HG03280 (cell line): ENCODE data around the gene SIPA1L3.

Source experiments
- ATAC-seq: cut with Tn5 transposase; IDR thresholded peaks from one replicate; pipeline ENCODE4 v1.9.1; 2021; ENCODE audit warnings: mild to moderate bottlenecking, moderate library complexity; ENCODE audit not compliant: unreplicated experiment

Gene SIPA1L3

DNA sequence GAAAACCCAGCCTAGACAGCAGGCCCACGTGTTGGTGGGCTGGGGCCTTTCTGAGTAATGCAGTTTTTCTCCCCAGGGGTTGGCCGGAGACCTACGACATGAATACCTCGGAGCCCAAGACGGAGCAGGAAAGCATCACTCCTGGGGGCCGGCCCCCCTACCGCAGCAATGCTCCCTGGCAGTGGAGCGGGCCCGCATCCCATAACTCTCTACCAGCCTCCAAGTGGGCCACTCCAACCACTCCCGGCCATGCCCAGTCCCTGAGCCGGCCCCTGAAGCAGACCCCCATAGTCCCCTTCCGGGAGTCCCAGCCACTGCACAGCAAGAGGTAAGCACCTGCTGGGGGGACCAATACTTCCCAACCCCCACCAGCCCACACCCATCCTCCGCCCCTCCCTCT, 234.1 kb downstream of the SIPA1L3 start:
- ATAC-seq: no peak

DNA sequence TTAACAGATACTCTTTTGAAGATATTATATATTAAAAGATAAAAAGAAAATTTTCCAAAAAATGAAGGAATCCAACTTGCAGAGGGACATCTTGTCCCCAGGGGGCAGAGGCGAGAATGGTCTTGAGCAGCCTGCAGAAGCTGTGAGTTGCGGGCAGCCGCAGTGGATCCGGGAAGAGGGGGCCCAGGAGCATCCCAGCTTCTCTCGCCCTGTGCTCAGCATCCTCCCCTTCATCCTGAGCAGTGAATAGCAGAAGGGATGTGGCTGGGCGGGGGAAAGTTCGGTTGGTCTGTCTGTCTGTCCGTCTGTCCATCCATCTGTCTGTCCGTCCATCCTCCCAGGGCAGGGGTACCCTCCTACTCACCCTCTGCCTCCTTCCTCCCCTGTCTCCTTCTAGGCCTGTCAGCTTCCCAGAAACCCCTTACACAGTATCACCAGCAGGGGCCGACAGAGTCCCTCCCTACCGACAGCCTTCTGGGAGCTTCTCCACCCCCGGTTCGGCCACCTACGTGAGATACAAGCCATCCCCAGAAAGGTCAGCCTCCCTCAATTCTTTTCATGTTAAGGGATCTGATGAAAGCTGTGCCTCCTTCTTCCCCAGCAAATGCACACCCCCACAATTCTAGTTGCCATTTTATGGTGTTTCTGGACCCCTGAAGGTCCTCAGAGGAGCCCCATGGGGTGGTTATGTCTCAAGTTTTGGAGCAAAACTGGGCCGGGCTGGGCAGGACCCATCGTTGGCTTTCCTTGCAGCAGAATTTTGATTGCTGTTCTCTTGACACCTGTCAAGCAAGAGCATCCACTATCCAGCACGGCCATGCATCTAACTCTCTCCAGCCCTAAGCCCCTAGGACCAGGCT, 235.4 kb downstream of the SIPA1L3 start:
- ATAC-seq: no peak

DNA sequence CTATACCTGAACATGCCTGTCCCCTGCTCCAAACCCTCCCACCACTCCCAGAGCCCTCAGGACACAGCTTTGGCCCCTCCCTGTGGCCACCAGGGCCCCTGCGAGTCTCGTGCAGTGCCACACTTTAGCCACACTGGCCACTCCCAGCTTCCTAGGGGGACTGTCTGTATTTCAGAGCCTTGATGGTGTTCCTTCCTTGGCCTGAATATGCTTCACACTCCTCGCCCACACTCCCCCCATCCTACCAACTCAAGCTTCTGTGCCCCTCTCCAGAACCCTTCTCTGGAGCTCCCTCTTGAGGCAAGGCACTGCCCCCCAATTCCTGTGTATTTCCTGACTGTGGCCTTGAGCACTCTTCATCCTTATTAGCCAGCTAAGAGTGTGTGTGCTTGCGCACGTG, 236.8 kb downstream of the SIPA1L3 start:
- no peak for ATAC-seq

DNA sequence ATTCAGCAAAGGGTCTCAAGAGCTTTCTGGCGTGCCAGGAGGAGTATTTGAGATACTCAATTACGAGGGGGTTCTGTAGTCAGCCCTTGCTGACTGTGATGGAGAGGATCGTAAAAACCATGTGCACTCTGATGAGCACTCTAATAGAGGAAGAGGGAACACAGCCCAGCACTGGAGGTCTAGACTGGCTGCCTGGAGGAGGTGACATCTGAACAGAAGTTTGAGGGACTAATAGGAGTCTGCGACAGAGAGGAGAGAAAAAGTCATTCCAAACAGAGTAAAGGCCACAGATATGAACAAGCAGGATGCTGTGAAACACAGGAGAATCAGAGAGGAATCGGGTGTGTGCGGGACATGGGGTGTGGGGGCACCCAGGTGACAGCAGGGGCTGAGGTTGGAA, 237.7 kb downstream of the SIPA1L3 start:
- ATAC-seq: no peak

DNA sequence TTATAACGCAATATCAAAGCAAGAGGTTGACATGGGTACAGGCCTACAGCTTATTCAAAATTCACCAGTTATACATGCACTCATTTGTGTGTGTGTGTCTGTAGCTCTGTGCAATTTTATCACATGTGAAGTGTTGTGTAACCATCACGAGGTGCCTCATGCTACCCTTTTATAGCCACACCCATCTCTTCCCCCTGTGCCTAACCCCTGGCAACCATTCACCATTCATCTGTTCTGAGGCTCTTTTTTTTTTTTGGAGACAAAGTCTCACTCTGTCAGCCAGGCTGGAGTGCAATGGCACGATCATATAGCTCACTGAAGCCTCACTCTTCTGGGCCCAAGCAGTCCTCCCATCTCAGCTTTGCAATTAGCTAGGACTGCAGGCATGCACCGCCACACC, 238.6 kb downstream of the SIPA1L3 start:
- no peak for ATAC-seq

DNA sequence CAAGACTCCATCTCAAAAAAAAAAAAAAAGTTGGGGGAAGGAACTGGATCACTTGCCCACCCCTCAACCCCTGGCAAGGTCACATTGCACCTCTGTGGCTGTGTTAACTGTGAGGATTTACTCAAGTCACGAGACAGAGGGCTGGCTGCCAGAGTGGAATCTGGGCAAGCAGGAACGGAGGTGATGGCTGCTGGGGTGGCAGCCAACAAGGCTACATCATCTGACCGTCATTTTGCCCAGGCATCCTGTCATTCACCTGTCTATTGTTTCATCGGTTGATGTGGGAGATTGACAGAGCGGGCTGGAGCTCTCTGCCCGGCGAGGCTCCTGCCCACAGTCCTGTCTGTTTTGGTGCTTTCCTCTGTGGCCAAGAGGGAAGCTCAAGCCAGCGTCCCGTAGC, 241.3 kb downstream of the SIPA1L3 start:
- no peak for ATAC-seq

DNA sequence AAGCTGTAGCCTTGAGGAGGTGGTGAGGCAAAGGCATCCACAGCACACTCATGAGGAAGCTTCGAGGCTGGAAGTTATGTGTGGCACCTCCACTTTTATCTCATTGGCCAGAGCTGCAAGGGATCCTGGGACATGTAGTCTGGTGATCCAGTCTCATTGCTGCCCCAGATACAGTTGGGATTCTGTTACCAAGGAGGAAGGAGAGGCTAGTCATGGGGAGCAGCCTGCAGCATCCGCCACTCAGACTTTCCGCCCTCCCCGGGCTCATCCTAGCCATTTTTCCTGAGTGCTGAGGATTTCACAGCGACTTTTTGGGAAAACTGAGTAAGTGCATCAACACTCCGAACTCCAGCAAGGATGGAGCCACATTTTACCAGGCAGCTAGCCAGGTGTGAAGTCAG, 242.7 kb downstream of the SIPA1L3 start:
- no peak for ATAC-seq

DNA sequence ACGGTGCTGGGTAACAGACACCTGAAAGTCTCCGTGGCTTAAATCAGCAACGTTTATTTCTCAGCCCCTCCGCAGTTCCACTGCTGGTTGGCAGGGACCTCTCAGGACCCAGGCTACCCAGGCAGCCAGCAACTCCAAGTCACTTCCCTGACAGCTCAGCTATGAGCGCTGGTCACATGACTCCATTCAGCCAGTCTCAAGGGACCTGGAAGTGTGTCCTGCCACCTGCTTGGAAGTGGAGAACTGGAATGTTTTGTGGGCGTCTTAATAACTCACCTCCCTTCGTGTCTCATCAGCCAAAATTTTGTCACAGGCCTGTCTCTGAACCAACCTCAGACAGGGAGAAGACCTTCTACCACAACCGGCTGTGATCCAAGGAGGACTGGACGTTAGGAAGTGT, 244.2 kb downstream of the SIPA1L3 start:
- no peak for ATAC-seq

DNA sequence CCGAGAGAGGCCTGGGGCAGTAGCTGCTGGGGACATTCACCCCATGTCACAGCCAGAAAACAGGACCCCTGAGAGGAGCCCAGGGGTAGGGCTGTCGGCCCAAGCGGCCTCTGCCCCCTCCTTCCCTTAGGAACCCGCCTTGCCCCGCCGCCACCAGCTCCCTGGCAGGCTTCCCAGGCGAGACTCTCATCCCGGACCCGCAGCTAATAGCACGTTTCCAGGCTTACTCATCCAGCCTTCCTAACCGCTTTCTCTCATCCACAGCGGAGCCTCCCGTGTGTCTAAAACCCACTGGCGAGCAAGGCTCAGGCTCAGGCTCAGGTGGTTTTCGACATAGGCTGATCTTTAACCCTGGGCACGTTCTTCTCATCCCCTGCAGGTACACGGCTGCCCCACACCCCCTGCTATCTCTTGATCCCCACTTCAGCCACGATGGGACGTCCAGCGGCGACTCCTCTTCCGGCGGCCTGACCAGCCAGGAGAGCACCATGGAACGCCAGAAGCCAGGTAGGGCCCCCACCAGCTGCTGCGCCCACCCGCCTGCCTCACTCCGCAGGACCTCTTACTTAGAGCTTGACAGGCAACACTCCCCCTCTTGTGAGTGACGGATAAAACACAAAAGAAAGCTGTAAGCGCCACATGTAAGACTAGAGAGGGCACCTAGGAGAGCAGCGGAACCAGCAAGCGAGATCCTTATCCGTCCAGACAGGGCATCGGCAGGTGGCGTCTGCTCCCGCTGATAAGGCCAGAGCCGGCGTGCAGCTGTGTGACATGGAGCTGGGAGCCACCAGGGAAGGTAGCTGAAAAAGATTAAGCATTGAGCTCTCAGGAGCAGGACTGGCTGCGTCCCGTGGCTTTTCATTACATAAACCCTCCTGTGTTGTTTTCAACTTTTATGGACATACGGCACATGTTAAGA, 245.7 kb downstream of the SIPA1L3 start:
- no peak for ATAC-seq

DNA sequence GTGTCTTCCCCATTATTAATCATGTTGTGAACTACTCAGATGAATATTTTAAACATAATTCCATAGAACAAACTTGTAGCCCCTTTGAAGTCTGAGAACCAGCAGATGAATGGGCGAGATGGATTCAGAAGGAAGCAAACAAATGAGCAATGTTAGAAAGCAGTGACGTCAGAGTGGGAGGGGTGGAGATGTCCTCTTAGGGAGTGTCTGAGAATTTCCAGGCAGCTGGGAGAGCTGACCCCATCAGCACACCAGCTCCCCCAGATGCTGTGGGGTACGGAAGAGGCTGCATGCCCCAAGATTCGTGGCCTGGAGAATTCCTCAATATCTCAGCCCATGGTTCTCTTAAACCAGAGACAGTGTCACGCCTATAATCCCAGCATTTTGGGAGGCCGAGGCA, 248.4 kb downstream of the SIPA1L3 start:
- no peak for ATAC-seq

DNA sequence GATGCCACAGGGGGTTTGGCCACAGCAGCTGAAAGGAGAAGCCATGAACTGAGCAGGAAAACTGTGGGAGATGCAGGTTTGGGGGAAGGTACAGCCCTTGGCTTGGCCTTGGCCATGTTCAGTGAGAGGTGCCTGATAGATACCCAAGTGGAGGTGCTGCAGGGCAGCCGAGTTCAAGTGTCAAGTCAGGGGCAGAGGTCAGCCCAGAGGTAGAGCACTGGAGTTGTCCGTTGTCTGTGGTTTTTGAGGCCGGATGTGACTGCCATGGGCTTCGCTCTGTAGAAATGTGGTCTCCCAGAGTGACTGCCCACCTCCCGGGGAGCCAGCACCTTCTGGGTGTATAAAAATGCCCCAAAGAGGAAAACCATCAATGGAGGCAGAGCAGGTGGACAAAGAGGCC, 251.7 kb downstream of the SIPA1L3 start:
- ATAC-seq: no peak

DNA sequence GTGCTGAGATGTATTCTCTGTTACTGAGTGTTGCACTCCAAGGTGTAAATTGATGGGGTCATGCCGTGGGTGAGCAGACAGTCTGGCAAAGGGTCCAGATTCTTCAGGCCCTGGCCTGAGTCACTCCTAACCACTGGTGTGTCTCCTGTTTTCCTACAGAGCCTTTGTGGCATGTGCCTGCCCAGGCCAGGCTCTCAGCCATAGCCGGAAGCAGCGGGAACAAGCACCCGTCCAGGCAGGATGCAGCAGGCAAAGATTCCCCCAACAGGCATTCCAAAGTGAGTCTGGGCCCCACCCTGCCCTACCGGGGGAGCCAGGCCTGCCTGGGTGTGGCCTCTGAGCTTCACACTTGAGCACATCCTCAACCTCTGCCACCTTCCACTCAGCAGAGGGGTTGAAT, 255.1 kb downstream of the SIPA1L3 start:
- ATAC-seq: no peak

DNA sequence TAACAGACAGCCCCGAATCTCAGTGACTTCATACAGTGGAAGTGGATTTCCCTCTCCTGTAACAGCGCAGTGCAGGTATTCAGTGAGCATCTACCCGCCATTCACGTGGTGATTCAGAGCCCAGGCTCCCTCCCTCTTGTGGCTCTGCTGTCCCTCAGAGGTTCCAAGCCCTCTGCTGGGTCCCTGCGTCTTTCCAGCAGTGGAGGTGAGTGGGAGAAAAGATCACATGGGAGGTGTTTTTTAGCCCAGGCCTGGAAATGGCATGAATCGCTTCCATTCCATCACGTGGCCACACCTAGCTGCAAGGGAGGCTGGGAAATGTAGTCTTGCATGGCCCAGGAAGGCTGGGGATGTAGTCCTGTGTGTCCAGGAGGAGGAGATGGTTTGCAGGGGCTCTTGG, 255.6 kb downstream of the SIPA1L3 start:
- ATAC-seq: no peak

DNA sequence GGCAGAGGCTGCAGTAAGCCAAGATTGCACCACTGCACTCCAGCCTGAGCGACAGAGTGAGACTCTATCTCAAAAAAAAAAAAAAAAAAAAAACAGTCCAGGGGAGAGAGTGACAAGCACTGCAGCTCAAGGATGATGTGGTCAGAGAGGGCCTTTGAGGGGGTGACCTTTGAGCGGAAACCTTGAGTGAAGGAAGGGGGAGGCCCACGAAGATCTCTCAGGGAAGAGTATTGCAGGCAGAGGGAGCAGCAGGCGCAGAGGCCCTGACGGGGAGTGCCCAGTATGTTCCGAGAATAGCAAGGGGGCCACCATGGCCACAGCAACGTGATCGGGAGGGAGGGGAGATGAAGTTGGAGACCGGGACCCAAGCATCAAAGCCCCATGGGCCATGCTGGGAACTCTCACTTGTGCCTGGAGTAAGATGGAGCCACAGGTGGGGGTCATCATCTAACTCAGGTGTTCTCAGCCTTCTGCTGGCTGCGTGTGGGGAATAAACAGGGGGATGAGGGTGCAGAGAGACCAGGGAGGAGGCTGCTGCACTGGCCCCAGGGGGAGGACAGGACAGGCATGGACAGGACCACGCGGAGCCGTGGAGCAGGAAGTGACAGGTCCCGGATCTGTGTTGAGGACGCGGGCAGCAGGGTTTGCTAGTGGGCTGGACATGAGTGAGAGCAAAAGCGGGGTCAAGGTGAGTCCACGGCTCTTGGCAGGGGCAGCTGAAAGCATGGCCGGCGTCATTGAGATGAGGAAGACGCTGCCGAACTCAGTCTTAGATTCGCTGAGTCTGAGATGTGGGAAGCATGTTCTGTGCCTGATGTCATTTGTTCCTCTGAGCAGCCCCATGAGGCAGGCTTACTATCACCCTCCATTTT, 256.6 kb downstream of the SIPA1L3 start:
- ATAC-seq: no peak

DNA sequence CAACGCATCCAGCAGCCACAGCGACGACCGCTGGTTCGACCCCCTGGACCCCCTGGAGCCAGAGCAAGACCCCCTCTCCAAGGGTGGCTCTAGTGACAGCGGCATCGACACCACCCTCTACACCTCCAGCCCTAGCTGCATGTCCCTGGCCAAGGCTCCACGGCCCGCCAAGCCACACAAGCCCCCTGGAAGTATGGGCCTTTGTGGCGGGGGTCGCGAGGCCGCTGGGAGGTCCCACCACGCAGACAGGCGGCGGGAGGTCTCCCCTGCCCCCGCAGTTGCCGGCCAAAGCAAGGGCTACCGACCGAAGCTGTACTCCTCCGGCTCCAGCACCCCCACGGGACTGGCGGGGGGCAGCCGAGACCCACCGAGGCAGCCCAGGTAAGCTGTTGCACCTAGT, 257.5 kb downstream of the SIPA1L3 start:
- ATAC-seq: no peak

DNA sequence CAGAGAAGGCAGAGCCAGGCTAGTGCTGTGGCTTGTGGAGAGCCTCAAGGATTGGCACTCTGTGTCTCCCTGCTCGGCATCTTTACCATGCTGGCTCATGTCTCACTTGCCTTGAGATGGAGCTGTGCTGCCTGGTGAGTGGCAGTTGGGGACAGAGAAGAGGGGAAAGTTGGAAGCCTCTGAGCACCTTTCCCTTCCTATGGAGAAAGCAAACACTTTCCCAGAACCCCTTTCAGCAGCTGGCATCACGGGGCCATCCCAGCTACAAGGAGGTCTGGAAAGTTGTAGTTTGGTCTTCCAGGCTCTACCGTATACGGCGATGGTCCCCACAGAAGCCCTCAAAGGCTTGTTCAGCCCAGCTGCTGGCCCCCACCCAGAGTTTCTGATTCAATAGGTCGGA, 258.3 kb downstream of the SIPA1L3 start:
- no peak for ATAC-seq

DNA sequence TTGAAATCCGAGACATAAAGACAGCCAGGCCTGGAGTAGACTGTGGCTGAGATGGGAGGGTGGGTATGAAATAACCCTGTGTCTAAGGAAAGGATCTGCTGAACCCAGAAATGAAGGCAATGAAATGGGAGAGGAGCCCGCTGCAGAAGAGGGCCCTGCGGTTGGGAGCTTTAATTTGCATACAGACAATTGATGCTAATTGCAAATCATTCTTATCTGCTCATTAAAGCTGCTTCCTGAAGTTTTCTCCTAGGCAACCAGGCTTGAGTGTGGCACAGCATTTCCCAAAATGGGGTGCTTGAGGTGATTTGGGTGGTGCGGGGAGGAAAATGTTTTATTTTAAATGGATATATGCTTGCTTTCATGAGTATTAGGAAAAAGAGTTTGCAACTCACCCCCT, 261.6 kb downstream of the SIPA1L3 start:
- no peak for ATAC-seq

DNA sequence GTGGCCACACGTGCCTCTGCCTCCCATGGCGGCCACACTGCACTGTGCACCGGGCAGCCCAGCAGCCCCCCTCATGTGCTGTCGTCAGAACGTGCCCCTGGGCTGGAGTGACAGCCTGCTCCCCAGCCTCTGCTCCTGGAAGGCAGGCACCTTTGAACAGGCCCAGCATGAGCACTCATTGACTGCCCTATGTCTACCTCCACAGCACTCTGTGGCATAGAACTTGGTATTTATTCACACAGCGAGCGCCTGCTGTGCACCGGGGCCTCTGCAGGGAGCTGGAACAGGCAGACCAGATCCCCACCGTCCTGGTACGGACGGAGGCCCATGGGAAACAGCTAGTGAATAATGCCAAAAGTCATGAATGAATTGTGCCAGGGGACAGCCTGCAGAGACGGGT, 263.3 kb downstream of the SIPA1L3 start:
- no peak for ATAC-seq

DNA sequence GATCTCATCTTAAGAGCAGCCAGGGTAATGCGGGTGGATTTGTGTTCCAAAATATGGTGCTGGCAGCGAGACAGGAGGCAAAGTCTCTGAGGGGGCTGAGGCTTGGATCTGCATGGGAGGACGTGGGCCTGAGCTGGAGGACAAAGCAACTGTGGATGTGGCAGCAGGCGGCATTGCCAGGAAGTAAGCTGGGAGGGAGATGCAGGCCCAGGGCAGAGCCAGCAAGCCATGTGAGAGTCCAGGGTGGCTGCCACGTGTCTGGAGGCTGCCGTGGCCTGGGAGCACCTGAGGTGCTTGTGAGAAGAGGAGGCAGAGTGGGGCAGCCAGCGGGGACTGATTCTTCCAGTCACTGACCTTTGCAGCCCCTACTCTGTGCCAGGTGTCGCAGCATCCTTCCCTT, 265.0 kb downstream of the SIPA1L3 start:
- no peak for ATAC-seq

DNA sequence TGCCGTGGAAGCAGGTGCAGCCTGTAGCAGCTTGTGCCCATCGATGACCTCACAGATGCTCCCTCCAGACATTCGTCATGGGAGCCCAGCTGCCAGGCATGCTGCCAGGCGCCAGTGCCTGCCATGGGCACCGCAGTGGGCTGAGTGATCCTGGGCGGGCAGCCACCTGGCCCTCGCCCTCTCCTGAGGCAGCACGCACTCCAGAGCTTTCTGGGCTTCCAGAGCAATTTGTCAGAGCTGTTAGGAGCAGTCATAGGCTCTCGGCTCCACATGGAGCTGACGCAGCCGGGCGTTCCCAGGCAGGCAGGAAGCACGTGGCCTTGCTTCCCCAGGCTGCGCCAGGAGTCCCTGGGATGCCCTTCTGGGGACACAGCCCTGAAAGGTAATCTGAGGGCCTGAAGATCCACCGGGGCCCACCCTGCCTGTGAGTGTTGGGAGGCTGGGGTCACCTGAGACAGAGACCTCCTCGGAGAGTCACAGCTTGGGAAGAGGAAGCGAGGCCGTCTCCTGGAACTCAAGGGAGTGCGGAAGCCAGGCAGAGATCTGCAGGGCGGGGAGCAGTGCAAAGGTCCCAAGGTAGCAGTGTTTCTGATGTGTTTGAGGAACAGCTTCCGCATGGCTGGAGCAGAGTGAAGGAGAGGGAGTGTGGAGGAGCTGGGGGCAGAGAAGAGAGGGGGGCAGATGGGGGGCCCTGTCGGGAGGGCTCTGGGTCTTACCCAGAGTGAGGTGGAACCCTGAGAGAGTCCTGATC, 266.5 kb downstream of the SIPA1L3 start:
- ATAC-seq: no peak
